GM18868 (cell line): ENCODE results near the gene ADAMTS13.
"Not testable (repeated sequence)": the region's sequence is repeated elsewhere in the genome, so short reads cannot be mapped to it uniquely, and the experiment has no call there.

Source experiments
- ATAC-seq: cut with Tn5 transposase; IDR thresholded peaks from one replicate; pipeline ENCODE4 v1.9.1; 2021; ENCODE audit warnings: mild to moderate bottlenecking, moderate library complexity; ENCODE audit not compliant: unreplicated experiment

ADAMTS13 gene

GRCh38 chr9:133421615-133422542, at the start of gene ADAMTS13:
ADAMTS13 (plus strand) TSS chr9:133422367; CDS start chr9:133422444, 77 bp downstream.
- ATAC-seq, result peak; percentile 49

GRCh38 chr9:133374612-133375115, 47.5 kb upstream of the ADAMTS13 start:
- ATAC-seq, result no peak

- no peak for ATAC-seq
Observed at GRCh38 chr9:133375116-133375723, 46.9 kb upstream of the ADAMTS13 start.

GRCh38 chr9:133375724-133376654, 46.2 kb upstream of the ADAMTS13 start, which contains the start of the genes STKLD1 and SURF4:
STKLD1 (plus strand) TSS chr9:133376366; CDS start chr9:133376474, 108 bp downstream.
SURF4 (minus strand) TSS chr9:133376060; CDS start chr9:133375969, 91 bp downstream.
- peak; percentile 88 for ATAC-seq

- ATAC-seq, result not testable (repeated sequence)
Observed at GRCh38 chr9:133377280-133377679, 44.9 kb upstream of the ADAMTS13 start.

GRCh38 chr9:133377721-133378216, 44.4 kb upstream of the ADAMTS13 start:
- no peak for ATAC-seq

- no peak for ATAC-seq
Observed at GRCh38 chr9:133378408-133378962, 43.7 kb upstream of the ADAMTS13 start.

GRCh38 chr9:133379153-133380086, 42.7 kb upstream of the ADAMTS13 start:
- no peak for ATAC-seq

- no peak for ATAC-seq
Observed at GRCh38 chr9:133380734-133381133, 41.4 kb upstream of the ADAMTS13 start.

GRCh38 chr9:133382507-133383141, 39.5 kb upstream of the ADAMTS13 start:
- no peak for ATAC-seq

GRCh38 chr9:133383438-133383837, 38.7 kb upstream of the ADAMTS13 start:
- ATAC-seq, result no peak

- no peak for ATAC-seq
Observed at GRCh38 chr9:133384736-133385321, 37.3 kb upstream of the ADAMTS13 start.

GRCh38 chr9:133385452-133385851, 36.7 kb upstream of the ADAMTS13 start:
- ATAC-seq, result no peak

GRCh38 chr9:133386338-133386737, 35.8 kb upstream of the ADAMTS13 start:
- ATAC-seq, result no peak

- no peak for ATAC-seq
Observed at GRCh38 chr9:133387680-133388079, 34.5 kb upstream of the ADAMTS13 start.

GRCh38 chr9:133389025-133389557, 33.1 kb upstream of the ADAMTS13 start:
- ATAC-seq, result no peak

GRCh38 chr9:133389562-133389961, 32.6 kb upstream of the ADAMTS13 start:
- ATAC-seq, result no peak

GRCh38 chr9:133390713-133391112, 31.5 kb upstream of the ADAMTS13 start:
- ATAC-seq, result no peak
